ENCODE data around the gene NSUN4. TPM values are rescaled to one million over a fixed set of nuclear protein-coding genes. Genes with fewer than 3 reads are reported as not detected.
"Not testable (repeated sequence)": the region's sequence is repeated elsewhere in the genome, so short reads cannot be mapped to it uniquely, and the experiment has no call there.

The NSUN4 gene
- total RNA-seq, 1 donor from 2014 or later: 39.6 TPM

- H3K4me1 Mint-ChIP-seq (ENCODE audit: low read depth); H3K9me3 Mint-ChIP-seq; DNase-seq (ENCODE audit: low spot score); H3K4me3 Mint-ChIP-seq; intact Hi-C loops (cut with micrococcal nuclease); H3K27ac Mint-ChIP-seq; H3K27me3 Mint-ChIP-seq (ENCODE audit: insufficient read depth): not testable (repeated sequence)
- H3K36me3 Mint-ChIP-seq (ENCODE audit: low read depth): peaks cover 34% of the 10 kb centered on the region
These were observed 15.3 kb downstream of the NSUN4 start for GRCh38 chr1:46355920-46356319.

DNA sequence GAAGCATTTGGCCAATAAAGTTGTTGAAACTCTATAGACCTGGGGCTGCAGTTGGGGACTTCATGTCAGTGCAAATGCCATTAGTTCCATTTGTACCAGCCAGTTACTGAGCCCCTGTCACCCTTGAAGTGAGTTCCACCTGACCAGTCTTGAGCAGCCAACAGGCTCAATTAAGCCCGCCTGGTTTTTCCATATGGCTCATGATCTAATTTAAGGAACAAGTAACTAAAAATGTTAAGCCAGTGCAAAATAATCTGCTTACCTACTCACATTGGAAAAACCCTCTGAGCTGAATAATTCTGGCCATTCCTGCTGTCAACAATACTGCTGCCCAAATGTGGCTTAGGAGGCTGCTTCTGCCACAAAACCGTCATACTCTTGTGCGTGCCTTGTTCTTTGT lies 21.6 kb downstream of the NSUN4 start:
- Mint-ChIP-seq H3K4me3 (no peak overlapping the region), H3K36me3 (ENCODE audit: low read depth) (peaks cover 33% of the 10 kb centered on the region), H3K27ac (no peak overlapping the region), H3K27me3 (ENCODE audit: insufficient read depth) (no peaks in the 10 kb centered on the region), H3K4me1 (ENCODE audit: low read depth) (no peaks in the 10 kb centered on the region), H3K9me3 (no peaks in the 10 kb centered on the region)
- intact Hi-C loops (cut with micrococcal nuclease): no loop called here
- DNase-seq (ENCODE audit: low spot score): no peak

- Mint-ChIP-seq H3K36me3 (ENCODE audit: low read depth) (peaks cover 31% of the 10 kb centered on the region), H3K4me1 (ENCODE audit: low read depth) (no peaks in the 10 kb centered on the region), H3K27ac (no peak overlapping the region), H3K9me3 (no peaks in the 10 kb centered on the region), H3K4me3 (no peak overlapping the region), H3K27me3 (ENCODE audit: insufficient read depth) (no peaks in the 10 kb centered on the region)
- intact Hi-C loops (cut with micrococcal nuclease): no loop called here
- DNase-seq (ENCODE audit: low spot score): no peak
These were observed 22.5 kb downstream of the NSUN4 start for GRCh38 chr1:46363121-46363520.

GRCh38 chr1:46364612-46365011 lies 24.0 kb downstream of the NSUN4 start:
- DNase-seq (ENCODE audit: low spot score): no peak
- Mint-ChIP-seq H3K36me3 (ENCODE audit: low read depth) (peaks cover 31% of the 10 kb centered on the region), H3K4me1 (ENCODE audit: low read depth) (peaks cover 1% of the 10 kb centered on the region), H3K4me3 (no peak overlapping the region), H3K27ac (no peak overlapping the region), H3K9me3 (no peaks in the 10 kb centered on the region), H3K27me3 (ENCODE audit: insufficient read depth) (no peaks in the 10 kb centered on the region)
- intact Hi-C loops (cut with micrococcal nuclease): no loop called here

- intact Hi-C loops (cut with micrococcal nuclease); H3K4me1 Mint-ChIP-seq (ENCODE audit: low read depth); H3K27ac Mint-ChIP-seq; H3K9me3 Mint-ChIP-seq; H3K4me3 Mint-ChIP-seq; DNase-seq (ENCODE audit: low spot score); H3K27me3 Mint-ChIP-seq (ENCODE audit: insufficient read depth): not testable (repeated sequence)
- H3K36me3 Mint-ChIP-seq (ENCODE audit: low read depth): peaks cover 28% of the 10 kb centered on the region
These were observed 25.2 kb downstream of the NSUN4 start for GRCh38 chr1:46365796-46366195.

DNA sequence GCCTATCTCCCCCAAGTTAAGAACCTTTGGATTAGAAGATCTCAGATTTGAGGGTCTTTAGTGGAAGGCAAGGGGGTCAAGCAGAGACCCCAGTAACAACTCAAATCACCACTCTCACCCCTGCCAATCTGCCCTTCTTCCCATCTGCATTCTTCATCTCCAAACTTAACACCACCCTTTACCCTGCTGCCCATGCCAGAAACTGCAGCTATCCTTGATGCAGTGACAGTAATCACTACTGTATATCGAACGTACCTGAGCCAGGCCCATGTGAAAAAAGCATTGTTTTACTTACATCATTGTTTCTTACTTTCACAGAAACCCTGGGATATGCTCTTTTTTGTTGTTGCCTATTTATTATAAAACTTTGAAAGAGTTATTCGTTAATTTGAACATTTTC lies 26.5 kb downstream of the NSUN4 start:
- Mint-ChIP-seq H3K27ac (no peak overlapping the region), H3K4me1 (ENCODE audit: low read depth) (peaks cover 9% of the 10 kb centered on the region), H3K36me3 (ENCODE audit: low read depth) (peaks cover 21% of the 10 kb centered on the region), H3K9me3 (no peaks in the 10 kb centered on the region), H3K4me3 (no peak overlapping the region), H3K27me3 (ENCODE audit: insufficient read depth) (no peaks in the 10 kb centered on the region)
- DNase-seq (ENCODE audit: low spot score): no peak
- intact Hi-C loops (cut with micrococcal nuclease): no loop called here

DNA sequence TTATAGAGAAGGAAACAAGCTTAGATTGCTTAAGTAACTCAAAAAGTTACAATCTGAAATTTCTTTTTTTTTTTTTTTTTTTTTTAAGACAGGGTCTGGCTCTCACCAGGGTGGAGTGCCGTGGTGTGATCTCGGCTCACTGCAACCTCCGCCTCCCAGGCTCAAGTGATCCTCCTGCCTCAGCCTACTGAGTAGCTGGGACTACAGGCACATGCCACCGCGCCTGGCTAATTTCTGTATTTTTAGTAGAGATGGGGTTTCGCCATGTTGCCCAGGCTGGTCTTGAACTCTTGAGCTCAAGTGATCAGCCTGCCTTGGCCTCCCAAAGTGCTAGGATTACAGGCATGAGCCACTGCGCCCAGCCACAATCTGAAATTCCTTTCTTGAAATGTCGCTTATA lies 27.1 kb downstream of the NSUN4 start:
- H3K4me1 Mint-ChIP-seq (ENCODE audit: low read depth); H3K9me3 Mint-ChIP-seq; DNase-seq (ENCODE audit: low spot score); H3K4me3 Mint-ChIP-seq; intact Hi-C loops (cut with micrococcal nuclease); H3K27me3 Mint-ChIP-seq (ENCODE audit: insufficient read depth); H3K27ac Mint-ChIP-seq: not testable (repeated sequence)
- peaks cover 24% of the 10 kb centered on the region for H3K36me3 Mint-ChIP-seq (ENCODE audit: low read depth)

DNA sequence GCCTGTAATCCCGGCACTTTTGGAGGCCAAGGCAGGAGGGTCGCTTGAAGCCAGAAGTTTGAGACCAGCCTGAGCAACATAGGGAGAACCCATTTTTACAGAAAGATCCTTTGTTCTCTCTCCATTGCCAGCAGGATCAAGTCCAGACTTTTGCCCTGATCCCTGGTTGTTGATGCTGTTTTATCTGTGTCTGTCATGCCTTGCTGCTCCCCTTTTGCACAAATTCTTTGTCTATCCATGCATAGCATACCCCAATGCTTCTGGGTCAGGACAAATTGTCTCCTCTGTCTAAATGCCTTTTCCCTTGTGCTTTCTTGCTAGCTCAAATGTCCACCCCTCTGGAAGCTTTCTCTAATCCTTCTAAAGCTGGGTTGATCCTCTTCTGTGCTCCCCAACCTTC lies 28.2 kb downstream of the NSUN4 start:
- no peak for DNase-seq (ENCODE audit: low spot score)
- H3K4me3 Mint-ChIP-seq: no peak overlapping the region
- intact Hi-C loops (cut with micrococcal nuclease): no loop called here
- H3K9me3 Mint-ChIP-seq: no peaks in the 10 kb centered on the region
- peaks cover 9% of the 10 kb centered on the region for H3K4me1 Mint-ChIP-seq (ENCODE audit: low read depth)
- H3K27me3 Mint-ChIP-seq (ENCODE audit: insufficient read depth): no peaks in the 10 kb centered on the region
- peaks cover 17% of the 10 kb centered on the region for H3K36me3 Mint-ChIP-seq (ENCODE audit: low read depth)
- H3K27ac Mint-ChIP-seq: no peak overlapping the region

GRCh38 chr1:46369542-46370213 lies 29.1 kb downstream of the NSUN4 start:
- Mint-ChIP-seq H3K4me1 (ENCODE audit: low read depth) (peaks cover 9% of the 10 kb centered on the region), H3K36me3 (ENCODE audit: low read depth) (peaks cover 16% of the 10 kb centered on the region), H3K27ac (no peak overlapping the region), H3K27me3 (ENCODE audit: insufficient read depth) (no peaks in the 10 kb centered on the region), H3K9me3 (no peaks in the 10 kb centered on the region), H3K4me3 (no peak overlapping the region)
- intact Hi-C loops (cut with micrococcal nuclease): no loop called here
- no peak for DNase-seq (ENCODE audit: low spot score)

DNA sequence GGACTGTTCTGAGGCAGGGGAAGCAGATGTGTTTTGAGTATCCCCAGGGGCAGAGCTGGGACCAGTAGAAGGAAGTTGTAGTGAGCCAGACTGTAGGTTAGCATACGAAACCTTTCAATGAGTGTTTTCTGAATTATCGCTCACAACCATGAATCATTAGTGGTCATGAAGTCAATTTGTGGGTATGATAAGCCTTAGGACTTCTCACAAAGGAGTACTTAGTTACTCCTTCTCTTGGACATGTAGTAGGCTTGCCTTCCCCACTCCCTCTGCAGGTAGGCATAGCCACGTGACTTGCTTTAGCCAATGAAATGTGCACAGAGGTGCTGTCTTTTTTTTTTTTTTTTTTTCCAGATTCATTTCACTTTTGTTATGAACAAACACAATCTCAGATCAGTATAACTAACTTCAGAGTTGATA lies 29.6 kb downstream of the NSUN4 start:
- Mint-ChIP-seq H3K9me3 (no peaks in the 10 kb centered on the region), H3K27ac (no peak overlapping the region), H3K27me3 (ENCODE audit: insufficient read depth) (no peaks in the 10 kb centered on the region), H3K36me3 (ENCODE audit: low read depth) (peaks cover 12% of the 10 kb centered on the region), H3K4me3 (no peak overlapping the region), H3K4me1 (ENCODE audit: low read depth) (peaks cover 9% of the 10 kb centered on the region)
- intact Hi-C loops (cut with micrococcal nuclease): no loop called here
- DNase-seq (ENCODE audit: low spot score): no peak

DNA sequence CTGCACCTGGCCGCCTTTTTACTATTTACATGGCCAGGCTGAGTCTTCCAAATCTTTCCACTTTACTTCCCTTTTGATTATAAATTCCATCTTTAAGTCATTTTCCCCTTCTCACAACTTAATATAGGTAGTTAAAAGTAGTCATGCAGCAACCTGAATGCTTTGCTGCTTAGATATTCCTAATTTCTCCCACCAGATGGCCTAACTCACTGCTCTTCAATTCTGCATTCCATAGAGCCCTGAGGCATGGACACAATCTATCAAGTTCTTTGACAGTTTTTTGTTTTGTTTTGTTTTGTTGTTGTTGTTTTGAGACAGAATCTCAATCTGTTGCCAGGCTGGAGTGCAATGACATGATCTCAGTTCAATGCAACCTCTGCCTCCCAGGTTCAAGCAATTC lies 31.8 kb downstream of the NSUN4 start:
- H3K4me3 Mint-ChIP-seq: no peak overlapping the region
- H3K9me3 Mint-ChIP-seq: no peaks in the 10 kb centered on the region
- DNase-seq (ENCODE audit: low spot score): no peak
- peaks cover 12% of the 10 kb centered on the region for H3K36me3 Mint-ChIP-seq (ENCODE audit: low read depth)
- peak overlapping the region; percentile 57 for H3K27ac Mint-ChIP-seq
- peaks cover 9% of the 10 kb centered on the region for H3K4me1 Mint-ChIP-seq (ENCODE audit: low read depth)
- H3K27me3 Mint-ChIP-seq (ENCODE audit: insufficient read depth): no peaks in the 10 kb centered on the region
- intact Hi-C loops (cut with micrococcal nuclease): no loop called here

DNA sequence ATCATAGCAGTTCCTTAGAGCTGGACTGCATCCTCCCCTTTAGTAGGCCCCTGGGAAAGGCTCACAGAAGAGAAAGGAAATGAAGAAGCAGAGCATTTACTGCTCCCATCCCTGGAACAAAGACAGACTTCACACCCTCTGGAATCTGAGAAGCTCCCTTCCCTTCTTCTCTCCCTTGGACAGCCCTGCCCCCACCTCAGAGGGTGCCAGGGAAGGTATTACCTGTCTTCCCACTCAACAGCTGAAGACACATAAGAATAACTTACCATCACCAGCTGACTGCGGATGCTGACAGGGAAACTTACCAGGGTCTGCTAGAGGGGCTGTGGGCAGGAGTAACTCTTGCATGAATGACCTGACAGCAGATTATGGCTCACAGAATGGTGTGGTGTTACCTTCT lies 39.4 kb downstream of the NSUN4 start:
- Mint-ChIP-seq H3K27ac (no peak overlapping the region), H3K4me3 (no peak overlapping the region), H3K36me3 (ENCODE audit: low read depth) (no peaks in the 10 kb centered on the region), H3K27me3 (ENCODE audit: insufficient read depth) (no peaks in the 10 kb centered on the region), H3K9me3 (peaks cover 7% of the 10 kb centered on the region), H3K4me1 (ENCODE audit: low read depth) (no peaks in the 10 kb centered on the region)
- no peak for DNase-seq (ENCODE audit: low spot score)
- intact Hi-C loops (cut with micrococcal nuclease): no loop called here

- DNase-seq (ENCODE audit: low spot score): no peak
- Mint-ChIP-seq H3K36me3 (ENCODE audit: low read depth) (no peaks in the 10 kb centered on the region), H3K4me3 (no peak overlapping the region), H3K27ac (no peak overlapping the region), H3K4me1 (ENCODE audit: low read depth) (no peaks in the 10 kb centered on the region), H3K9me3 (peaks cover 7% of the 10 kb centered on the region), H3K27me3 (ENCODE audit: insufficient read depth) (no peaks in the 10 kb centered on the region)
- intact Hi-C loops (cut with micrococcal nuclease): no loop called here
These were observed 39.9 kb downstream of the NSUN4 start for GRCh38 chr1:46380508-46380907.

GRCh38 chr1:46393510-46393909 lies 52.9 kb downstream of the NSUN4 start:
- H3K4me1 Mint-ChIP-seq (ENCODE audit: low read depth): no peaks in the 10 kb centered on the region
- intact Hi-C loops (cut with micrococcal nuclease): no loop called here
- DNase-seq (ENCODE audit: low spot score): no peak
- no peak overlapping the region for H3K27ac Mint-ChIP-seq
- peaks cover 6% of the 10 kb centered on the region for H3K9me3 Mint-ChIP-seq
- peak overlapping the region; percentile 50 for H3K4me3 Mint-ChIP-seq
- peaks cover 24% of the 10 kb centered on the region for H3K27me3 Mint-ChIP-seq (ENCODE audit: insufficient read depth)
- H3K36me3 Mint-ChIP-seq (ENCODE audit: low read depth): peaks cover 3% of the 10 kb centered on the region
